GM18508 (cell line): Measurements from ENCODE around the gene NDUFS8.

Experiments
- ATAC-seq: cut with Tn5 transposase; IDR thresholded peaks from one replicate; pipeline ENCODE4 v1.9.1; 2021; ENCODE audit warnings: moderate number of reproducible peaks; ENCODE audit not compliant: insufficient read depth, unreplicated experiment

Gene NDUFS8

GRCh38 chr11:68074584-68075352, 44.3 kb downstream of the NDUFS8 start:
- ATAC-seq: no peak

GRCh38 chr11:68076371-68077042, 46.0 kb downstream of the NDUFS8 start:
- ATAC-seq: no peak

GRCh38 chr11:68077617-68078582, 47.4 kb downstream of the NDUFS8 start:
- ATAC-seq: no peak

GRCh38 chr11:68080860-68081259, 50.4 kb downstream of the NDUFS8 start:
- ATAC-seq: no peak

GRCh38 chr11:68081691-68082090, 51.2 kb downstream of the NDUFS8 start:
- ATAC-seq: no peak

- no peak for ATAC-seq
These were observed 52.0 kb downstream of the NDUFS8 start for GRCh38 chr11:68082481-68082880.

- ATAC-seq: no peak
These were observed 53.0 kb downstream of the NDUFS8 start for GRCh38 chr11:68083517-68083916.
